PFSK-1 (cell line): ENCODE results near the gene NEK5.

ENCODE experiments used
- FOXP2 ChIP-seq: optimal IDR thresholded peaks from 2 replicates; pipeline ENCODE3; 2011; ENCODE audit warnings: borderline replicate concordance, control low read depth, inconsistent platforms; ENCODE audit not compliant: insufficient read depth; ENCODE audit errors: extremely low read length, extremely low read depth
- POLR2AphosphoS5 ChIP-seq: IDR thresholded peaks from 2 replicates; pipeline ENCODE4 v1.6.1; 2012; ENCODE audit warnings: low read depth, mild to moderate bottlenecking, control low read depth, low read length, moderate library complexity
- REST ChIP-seq, 2 experiments: IDR thresholded peaks; 2 replicates each; pipeline versions ENCODE4 v1.6.1 to v1.8.0; 2011 to 2012; ENCODE audit warnings: low read depth in 2 of 2, low read length in 2 of 2, control low read depth in 1 of 2, inconsistent platforms in 1 of 2, mild to moderate bottlenecking in 1 of 2, moderate library complexity in 1 of 2; ENCODE audit not compliant: insufficient read depth in 1 of 2
- SIN3A ChIP-seq: IDR thresholded peaks from 2 replicates; pipeline ENCODE4 v1.6.1; 2012; ENCODE audit warnings: mild to moderate bottlenecking, low read length, moderate library complexity, borderline replicate concordance; ENCODE audit not compliant: insufficient read depth
- TAF1 ChIP-seq: IDR thresholded peaks from 2 replicates; pipeline ENCODE4 v1.6.1; 2012; ENCODE audit warnings: low read length, control low read depth, borderline replicate concordance; ENCODE audit not compliant: insufficient read depth

- TF ChIP-seq POLR2AphosphoS5 (no peak), REST (IDR thresholded peaks at IDR 0.05; ENCODE audit: insufficient read depth in 1 of 2, low read depth in 2 of 2, low read length in 2 of 2) (no peak), SIN3A (no peak), TAF1 (no peak), FOXP2 (no peak)
Observed at GRCh38 chr13:52136763-52137162, 7.9 kb upstream of the NEK5 start.
